ENCODE measurements around the gene ARHGAP10. TPM values are rescaled to one million over a fixed set of nuclear protein-coding genes. Genes with fewer than 3 reads are reported as not detected.

Gene ARHGAP10
- total RNA-seq, 2 donors from 2014 or later, result 14.6 to 23.3 TPM

DNA sequence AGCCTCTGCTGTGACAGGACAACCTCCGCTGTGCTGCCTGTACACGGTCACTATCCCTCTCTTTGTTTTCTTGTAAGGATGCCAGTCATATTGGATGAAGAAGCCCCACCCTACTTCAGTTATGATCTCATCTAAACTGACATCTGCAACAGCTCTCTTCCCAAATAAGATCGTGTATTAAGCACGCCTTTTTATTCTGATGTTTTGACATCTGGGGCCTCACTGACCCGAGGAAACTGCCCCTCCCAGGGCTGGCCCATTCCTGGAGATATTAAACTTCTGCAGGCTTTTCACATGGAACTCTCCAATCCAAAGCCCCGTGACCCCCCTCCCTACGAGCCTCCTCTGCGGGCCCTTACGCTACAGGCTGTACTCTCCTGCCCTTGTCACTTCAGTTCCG lies 232.0 kb downstream of the ARHGAP10 start:
- Mint-ChIP-seq H3K36me3 (ENCODE audit: low read depth) (peaks cover 13% of the 10 kb centered on the region), H3K4me1 (peaks cover 3% of the 10 kb centered on the region), H3K27ac (no peak overlapping the region), H3K4me3 (no peak overlapping the region), H3K27me3 (no peaks in the 10 kb centered on the region)
- no peak for ATAC-seq
- no peak for DNase-seq
- H3K9me3 ChIP-seq (ENCODE audit: control insufficient read depth, low read length, poor library complexity, severe bottlenecking), result no peaks in the 10 kb centered on the region

DNA sequence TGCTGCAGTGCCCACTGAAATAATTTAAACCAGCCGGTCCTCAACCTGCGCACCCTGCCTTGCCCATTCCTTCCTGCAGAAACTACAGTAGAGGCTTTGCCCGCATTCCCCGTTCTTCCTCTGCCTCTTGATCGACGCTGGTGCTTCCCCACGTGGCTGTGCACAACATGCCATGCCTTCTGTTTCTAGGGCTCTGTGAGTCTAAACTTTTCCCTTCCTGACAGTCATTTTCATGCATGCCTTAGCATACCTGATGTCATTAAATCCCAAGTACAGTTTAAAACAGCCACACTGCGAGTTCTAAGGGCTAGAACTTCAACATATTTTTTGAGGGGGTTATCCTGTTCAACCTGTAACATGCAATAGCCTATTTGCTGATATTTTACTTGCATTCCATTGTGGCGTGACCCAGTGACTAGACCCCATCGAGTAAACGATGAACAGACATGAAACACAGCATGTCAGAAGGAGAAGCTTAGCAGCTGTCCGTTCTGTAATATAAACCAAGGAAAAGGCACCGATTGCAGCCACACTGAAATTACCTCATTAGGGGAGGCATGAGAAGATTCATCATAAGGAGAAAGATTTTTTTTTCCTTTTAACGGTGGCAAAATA lies 232.5 kb downstream of the ARHGAP10 start:
- no peak overlapping the region for H3K27ac Mint-ChIP-seq
- H3K9me3 ChIP-seq (ENCODE audit: control insufficient read depth, low read length, poor library complexity, severe bottlenecking), result no peaks in the 10 kb centered on the region
- H3K4me3 Mint-ChIP-seq, result no peak overlapping the region
- peaks cover 3% of the 10 kb centered on the region for H3K4me1 Mint-ChIP-seq
- H3K36me3 Mint-ChIP-seq (ENCODE audit: low read depth), result peaks cover 13% of the 10 kb centered on the region
- H3K27me3 Mint-ChIP-seq, result no peaks in the 10 kb centered on the region
- ATAC-seq, result no peak
- DNase-seq, result no peak

DNA sequence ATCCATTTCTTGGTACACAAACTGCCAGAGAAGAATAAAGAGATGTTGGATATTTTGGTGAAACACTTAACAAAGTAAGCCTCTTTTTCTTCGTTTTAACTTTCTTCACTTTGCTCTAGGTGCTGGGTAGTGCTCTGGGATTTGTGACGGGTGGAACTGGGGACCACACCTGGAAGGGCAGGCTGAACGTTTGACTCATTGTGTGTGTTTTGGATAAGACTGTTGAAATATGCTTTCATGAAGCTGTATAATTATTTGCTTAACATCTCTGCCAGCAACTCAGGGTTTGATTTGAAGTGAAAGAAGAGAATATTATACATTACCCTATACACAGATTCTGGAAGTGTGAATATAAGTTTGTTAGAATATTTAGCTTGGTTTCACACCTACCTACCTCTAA lies 233.2 kb downstream of the ARHGAP10 start:
- ATAC-seq, result no peak
- no peaks in the 10 kb centered on the region for H3K9me3 ChIP-seq (ENCODE audit: control insufficient read depth, low read length, poor library complexity, severe bottlenecking)
- peak overlapping the region; percentile 39 for H3K27ac Mint-ChIP-seq
- H3K27me3 Mint-ChIP-seq, result no peaks in the 10 kb centered on the region
- H3K4me1 Mint-ChIP-seq, result peaks cover 3% of the 10 kb centered on the region
- DNase-seq, result no peak
- peaks cover 14% of the 10 kb centered on the region for H3K36me3 Mint-ChIP-seq (ENCODE audit: low read depth)
- H3K4me3 Mint-ChIP-seq, result no peak overlapping the region

DNA sequence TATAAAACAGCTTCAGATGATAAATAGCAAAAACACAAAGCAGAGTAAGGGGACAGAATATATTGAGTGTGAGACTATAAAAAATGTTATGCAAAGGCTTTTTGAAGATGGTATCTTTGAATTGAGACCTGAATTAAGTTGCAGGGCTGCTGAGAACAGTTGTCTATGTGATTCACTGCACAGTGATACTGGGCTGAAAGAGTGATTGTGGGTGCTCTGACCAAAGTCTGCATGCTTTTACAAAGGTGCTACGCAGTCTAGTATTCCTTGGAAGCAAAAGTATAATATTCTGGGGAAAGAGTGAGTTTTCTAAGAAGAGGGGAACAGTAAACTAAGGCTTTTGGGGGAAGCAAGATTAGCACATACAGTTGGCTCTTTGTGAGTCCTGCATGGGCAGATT lies 234.0 kb downstream of the ARHGAP10 start:
- no peaks in the 10 kb centered on the region for H3K9me3 ChIP-seq (ENCODE audit: control insufficient read depth, low read length, poor library complexity, severe bottlenecking)
- ATAC-seq, result no peak
- no peak overlapping the region for H3K4me3 Mint-ChIP-seq
- peaks cover 5% of the 10 kb centered on the region for H3K4me1 Mint-ChIP-seq
- no peaks in the 10 kb centered on the region for H3K27me3 Mint-ChIP-seq
- no peak for DNase-seq
- peaks cover 16% of the 10 kb centered on the region for H3K36me3 Mint-ChIP-seq (ENCODE audit: low read depth)
- peak overlapping the region; percentile 39 for H3K27ac Mint-ChIP-seq

DNA sequence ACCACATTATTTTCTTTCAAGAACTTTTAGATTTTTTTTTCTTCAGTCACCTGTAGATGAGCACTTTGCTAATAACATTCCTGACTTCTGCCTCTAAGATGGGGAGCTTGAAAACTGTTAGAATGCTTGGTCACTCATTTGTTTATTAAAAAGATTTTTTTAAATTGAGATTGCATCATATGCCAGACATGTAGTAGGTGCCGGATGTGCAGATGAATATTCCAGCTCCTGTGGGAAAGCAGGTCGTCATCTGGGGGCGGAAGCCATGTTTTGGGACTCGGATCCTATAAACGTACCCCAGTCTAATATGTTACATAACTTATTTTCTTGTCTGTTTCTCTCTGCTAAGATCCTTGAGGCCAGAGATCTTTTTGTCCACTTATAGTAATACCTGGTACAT lies 236.8 kb downstream of the ARHGAP10 start:
- H3K9me3 ChIP-seq (ENCODE audit: control insufficient read depth, low read length, poor library complexity, severe bottlenecking), result no peaks in the 10 kb centered on the region
- ATAC-seq (no peak), DNase-seq (no peak)
- Mint-ChIP-seq H3K4me1 (peaks cover 2% of the 10 kb centered on the region), H3K4me3 (no peak overlapping the region), H3K27ac (no peak overlapping the region), H3K27me3 (no peaks in the 10 kb centered on the region), H3K36me3 (ENCODE audit: low read depth) (peaks cover 13% of the 10 kb centered on the region)

DNA sequence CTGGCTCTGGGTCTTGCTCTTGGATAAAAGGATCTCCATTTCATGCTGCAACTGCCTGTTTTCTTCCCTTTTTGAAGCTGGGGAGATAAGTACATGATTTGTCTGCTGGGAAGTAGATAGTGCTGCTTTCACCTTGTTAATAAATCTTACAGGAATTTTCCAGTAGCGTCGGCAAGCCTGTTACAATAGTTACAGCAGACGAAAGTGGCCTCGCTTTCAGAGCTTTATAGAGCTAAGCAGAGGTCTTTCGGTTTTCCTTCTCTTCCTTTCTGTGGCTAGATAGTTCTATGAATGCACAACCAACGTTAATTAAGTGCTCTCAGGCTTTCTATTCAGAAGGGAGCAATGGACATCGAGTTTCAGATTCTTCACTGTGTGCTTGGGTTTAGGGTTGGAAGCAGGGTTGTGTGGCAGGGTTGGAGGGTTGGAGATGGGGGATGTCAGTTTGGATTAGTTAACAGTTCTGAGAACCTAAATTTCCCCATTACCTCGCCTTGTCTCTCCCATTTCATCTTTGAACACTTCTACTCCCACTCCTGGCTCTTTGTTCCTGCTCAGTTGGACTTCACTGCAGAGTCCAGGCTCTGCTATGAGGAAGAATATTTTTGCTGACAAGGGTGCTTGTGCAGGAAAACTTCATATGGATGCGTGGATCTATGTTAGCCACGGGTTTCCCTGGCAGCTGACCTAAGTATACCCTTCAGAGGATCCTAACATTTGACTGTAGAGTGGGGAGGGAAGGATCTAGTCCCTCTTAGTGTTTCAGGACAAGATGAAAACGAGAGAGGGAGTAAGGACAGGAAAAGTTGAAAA lies 237.9 kb downstream of the ARHGAP10 start:
- Mint-ChIP-seq H3K27ac (no peak overlapping the region), H3K4me1 (peaks cover 2% of the 10 kb centered on the region), H3K4me3 (no peak overlapping the region), H3K27me3 (no peaks in the 10 kb centered on the region), H3K36me3 (ENCODE audit: low read depth) (peaks cover 12% of the 10 kb centered on the region)
- no peak for ATAC-seq
- H3K9me3 ChIP-seq (ENCODE audit: control insufficient read depth, low read length, poor library complexity, severe bottlenecking), result no peaks in the 10 kb centered on the region
- DNase-seq, result no peak

DNA sequence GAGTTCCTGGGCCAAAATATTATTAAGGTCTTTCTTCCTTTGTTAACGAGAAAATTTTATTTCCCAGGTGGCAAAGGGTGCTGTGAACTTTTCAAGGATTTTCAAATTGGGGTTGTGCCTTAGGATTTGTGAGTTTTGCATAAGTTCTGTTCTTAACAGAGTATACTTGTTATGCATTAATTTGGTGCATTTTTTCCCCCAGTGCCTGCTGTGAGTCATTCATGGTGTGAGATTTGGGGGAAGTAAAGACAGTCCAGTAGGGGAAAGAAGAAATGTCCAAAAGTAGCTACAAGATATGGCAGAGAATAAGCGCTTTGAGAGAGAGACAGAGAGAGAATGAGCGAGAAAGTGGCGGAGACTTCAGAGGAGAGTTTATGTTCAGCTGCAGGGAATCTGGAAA lies 239.2 kb downstream of the ARHGAP10 start:
- Mint-ChIP-seq H3K4me1 (peaks cover 2% of the 10 kb centered on the region), H3K4me3 (no peak overlapping the region), H3K27me3 (no peaks in the 10 kb centered on the region), H3K36me3 (ENCODE audit: low read depth) (peaks cover 9% of the 10 kb centered on the region), H3K27ac (no peak overlapping the region)
- DNase-seq, result no peak
- no peaks in the 10 kb centered on the region for H3K9me3 ChIP-seq (ENCODE audit: control insufficient read depth, low read length, poor library complexity, severe bottlenecking)
- no peak for ATAC-seq

DNA sequence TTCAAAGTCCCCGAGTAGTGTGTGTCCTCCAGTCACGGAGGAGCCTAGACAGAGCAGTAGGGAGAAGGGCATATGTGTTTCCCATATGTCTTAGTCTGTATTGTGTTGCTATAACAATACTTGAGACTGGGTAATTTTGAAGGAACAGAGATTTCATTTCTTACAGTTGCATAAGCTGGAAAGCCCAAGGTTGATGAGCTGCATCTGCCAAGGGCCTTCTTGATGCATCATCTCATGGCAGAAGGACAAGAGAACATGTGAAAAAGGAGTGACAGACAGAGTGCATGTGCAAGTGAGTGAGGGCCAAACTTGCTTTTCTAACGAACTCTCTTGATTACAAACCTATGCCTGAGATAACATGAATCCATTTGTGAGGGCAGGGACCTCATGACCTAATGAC lies 243.4 kb downstream of the ARHGAP10 start:
- Mint-ChIP-seq H3K4me3 (no peak overlapping the region), H3K27ac (no peak overlapping the region), H3K4me1 (peaks cover 15% of the 10 kb centered on the region), H3K27me3 (no peaks in the 10 kb centered on the region), H3K36me3 (ENCODE audit: low read depth) (peaks cover 2% of the 10 kb centered on the region)
- H3K9me3 ChIP-seq (ENCODE audit: control insufficient read depth, low read length, poor library complexity, severe bottlenecking), result no peaks in the 10 kb centered on the region
- no peak for ATAC-seq
- no peak for DNase-seq

DNA sequence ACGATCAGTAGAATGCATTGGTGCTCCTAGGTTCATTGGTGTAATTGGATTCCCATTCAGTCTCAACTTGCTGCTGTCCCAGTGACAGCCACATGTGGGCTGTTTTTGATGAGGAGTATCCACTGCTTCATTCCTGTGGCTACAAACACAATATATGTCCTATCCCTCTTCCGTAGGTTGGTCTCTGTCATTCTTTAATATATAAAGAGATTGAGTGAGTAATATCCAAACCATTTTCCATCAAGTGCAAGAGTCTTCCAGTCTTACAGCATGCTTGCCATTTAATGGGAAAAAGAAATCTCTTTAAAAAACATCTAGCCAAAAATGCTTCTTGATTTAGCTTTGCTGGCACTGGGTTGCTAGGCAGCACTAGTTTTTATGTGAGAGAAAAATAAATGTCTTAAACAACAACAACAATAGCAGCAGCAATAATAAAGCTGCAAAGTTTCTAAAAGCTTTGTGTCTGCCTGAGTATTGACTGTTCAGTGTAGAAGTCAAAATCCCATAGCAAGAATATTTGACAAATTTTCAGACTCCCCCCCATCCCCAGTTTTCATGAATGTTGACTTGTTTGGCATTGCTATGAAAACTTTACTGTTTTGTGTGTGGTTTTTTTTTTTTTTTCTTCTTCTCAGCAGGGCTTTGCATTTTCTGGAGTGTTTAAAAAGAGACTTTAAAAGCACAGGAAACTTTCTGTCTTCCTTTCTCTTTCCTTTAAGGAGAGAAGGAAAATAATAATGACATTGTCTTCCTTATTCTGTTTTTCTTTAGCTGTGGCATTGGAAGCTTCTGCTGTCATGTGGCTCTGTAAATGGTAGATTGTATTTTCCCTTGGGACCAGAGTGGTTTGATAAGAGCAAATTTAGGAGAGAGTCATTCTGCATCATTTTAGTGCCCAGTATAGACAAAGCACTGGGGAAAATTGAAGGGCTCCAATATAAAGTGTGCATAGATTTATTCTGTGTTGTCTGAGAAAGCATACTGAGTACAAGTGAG lies 244.3 kb downstream of the ARHGAP10 start:
- H3K27me3 Mint-ChIP-seq, result no peaks in the 10 kb centered on the region
- DNase-seq, result no peak
- H3K36me3 Mint-ChIP-seq (ENCODE audit: low read depth), result peaks cover under 1% of the 10 kb centered on the region
- no peaks in the 10 kb centered on the region for H3K9me3 ChIP-seq (ENCODE audit: control insufficient read depth, low read length, poor library complexity, severe bottlenecking)
- H3K27ac Mint-ChIP-seq, result peak overlapping the region; percentile 16
- H3K4me3 Mint-ChIP-seq, result no peak overlapping the region
- H3K4me1 Mint-ChIP-seq, result peaks cover 23% of the 10 kb centered on the region
- no peak for ATAC-seq

DNA sequence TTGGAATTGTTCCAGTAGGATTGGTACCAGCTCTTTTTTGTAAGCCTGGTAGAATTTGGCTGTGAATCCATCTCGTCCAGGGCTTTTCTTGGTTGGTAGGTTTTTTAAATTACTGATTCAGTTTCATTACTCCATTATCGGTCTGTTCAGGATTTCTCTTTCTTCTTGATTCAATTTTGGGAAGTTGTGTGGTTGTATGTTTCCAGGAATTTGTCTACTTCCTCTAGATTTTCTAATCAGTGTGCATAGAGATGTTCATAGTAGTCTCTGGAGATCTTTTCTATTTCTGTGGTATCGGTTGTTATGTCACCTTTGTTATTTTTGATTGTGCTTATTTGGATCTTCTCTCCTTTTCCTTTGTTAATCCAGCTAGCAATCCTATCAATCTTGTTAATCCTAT lies 248.7 kb downstream of the ARHGAP10 start:
- Mint-ChIP-seq H3K27ac (no peak overlapping the region), H3K4me3 (no peak overlapping the region)
- no peak for DNase-seq

DNA sequence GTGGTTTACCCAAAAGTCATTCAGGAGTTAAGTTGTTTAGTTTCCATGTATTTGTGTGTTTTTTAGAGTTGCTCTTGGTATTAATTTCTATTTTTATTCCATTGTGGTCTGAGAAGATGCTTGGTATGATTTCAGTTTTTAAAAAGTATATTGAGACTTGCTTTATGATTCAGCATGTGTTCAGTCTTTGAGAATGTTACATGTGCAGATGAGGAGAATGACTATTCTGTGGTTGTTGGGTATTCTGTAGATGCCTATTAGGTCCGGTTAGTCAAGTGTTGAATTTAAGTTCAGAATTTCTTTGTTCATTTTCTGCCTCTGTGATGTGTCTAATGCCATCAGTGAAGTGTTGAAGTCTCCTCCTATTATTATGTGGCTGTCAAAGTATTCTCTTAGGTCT lies 249.4 kb downstream of the ARHGAP10 start:
- DNase-seq (no peak), ATAC-seq (no peak)
- no peaks in the 10 kb centered on the region for H3K27me3 Mint-ChIP-seq
- no peak overlapping the region for H3K4me3 Mint-ChIP-seq
- H3K27ac Mint-ChIP-seq, result no peak overlapping the region
- peaks cover 33% of the 10 kb centered on the region for H3K4me1 Mint-ChIP-seq
- no peaks in the 10 kb centered on the region for H3K9me3 ChIP-seq (ENCODE audit: control insufficient read depth, low read length, poor library complexity, severe bottlenecking)
- no peaks in the 10 kb centered on the region for H3K36me3 Mint-ChIP-seq (ENCODE audit: low read depth)

More for the DNA sequence above, 248.7 kb downstream of the ARHGAP10 start:
- no peaks in the 10 kb centered on the region for H3K9me3 ChIP-seq (ENCODE audit: control insufficient read depth, low read length, poor library complexity, severe bottlenecking)
- H3K36me3 Mint-ChIP-seq (ENCODE audit: low read depth), result no peaks in the 10 kb centered on the region
- no peak for ATAC-seq
- H3K4me1 Mint-ChIP-seq, result peaks cover 33% of the 10 kb centered on the region
- no peaks in the 10 kb centered on the region for H3K27me3 Mint-ChIP-seq

DNA sequence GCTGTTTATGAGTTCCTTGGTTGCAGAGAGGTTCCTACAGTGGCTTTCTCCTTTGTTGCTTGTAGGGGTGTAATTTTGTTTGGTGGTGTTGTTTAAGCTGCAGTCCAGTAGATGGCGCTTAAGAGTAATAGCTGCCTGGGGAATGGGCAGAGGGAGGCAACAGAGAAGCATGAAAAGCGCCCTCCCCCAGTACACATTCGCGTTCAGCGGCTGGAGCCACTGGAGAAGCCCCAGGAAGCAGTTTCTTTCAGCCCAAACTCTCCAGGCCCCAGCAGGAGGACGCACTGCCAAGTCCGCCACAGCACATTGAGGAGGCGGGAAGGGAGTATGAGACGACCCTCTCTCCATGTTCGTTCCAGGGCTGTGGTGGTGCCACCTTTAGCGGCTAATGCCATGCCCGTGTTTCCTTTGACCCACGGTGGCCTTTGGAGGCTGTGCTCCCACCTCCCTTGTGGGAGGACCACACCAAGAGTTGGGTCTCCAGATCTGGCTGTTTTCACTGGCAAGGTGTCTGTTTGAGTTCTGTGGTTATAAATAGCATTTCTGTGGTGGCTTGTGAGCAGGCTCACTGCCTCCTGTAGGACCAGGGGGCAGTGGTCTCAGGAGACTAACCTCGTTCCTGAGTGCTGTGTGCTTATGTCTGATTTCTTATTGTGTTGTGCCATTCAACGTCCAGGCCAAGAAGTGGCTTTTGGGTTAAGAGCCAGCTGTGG lies 252.3 kb downstream of the ARHGAP10 start:
- Mint-ChIP-seq H3K27ac (no peak overlapping the region), H3K27me3 (no peaks in the 10 kb centered on the region), H3K4me1 (peaks cover 28% of the 10 kb centered on the region), H3K36me3 (ENCODE audit: low read depth) (no peaks in the 10 kb centered on the region), H3K4me3 (no peak overlapping the region)
- peak; percentile 62 for ATAC-seq
- no peaks in the 10 kb centered on the region for H3K9me3 ChIP-seq (ENCODE audit: control insufficient read depth, low read length, poor library complexity, severe bottlenecking)
- no peak for DNase-seq

DNA sequence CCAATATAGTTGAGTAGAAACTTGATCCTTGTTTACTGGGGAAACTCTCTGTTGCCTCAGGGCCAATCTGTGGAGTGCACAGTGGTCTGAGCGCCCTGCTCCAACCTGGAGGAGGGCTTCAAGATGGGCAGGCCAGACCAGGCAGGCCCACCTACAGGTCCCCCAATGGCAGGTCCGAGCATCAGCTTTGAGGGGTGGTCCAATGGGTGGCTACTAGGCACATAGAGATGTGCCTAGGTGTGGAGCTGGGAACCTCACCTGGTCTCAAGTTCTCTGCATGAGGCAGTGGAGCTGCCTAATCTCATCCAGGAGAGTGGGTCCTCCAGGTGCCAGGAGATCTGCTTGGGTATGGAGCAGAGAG lies 252.9 kb downstream of the ARHGAP10 start:
- ATAC-seq (no peak), DNase-seq (no peak)
- H3K27me3 Mint-ChIP-seq, result no peaks in the 10 kb centered on the region
- peaks cover 23% of the 10 kb centered on the region for H3K4me1 Mint-ChIP-seq
- no peaks in the 10 kb centered on the region for H3K9me3 ChIP-seq (ENCODE audit: control insufficient read depth, low read length, poor library complexity, severe bottlenecking)
- no peak overlapping the region for H3K27ac Mint-ChIP-seq
- H3K4me3 Mint-ChIP-seq, result no peak overlapping the region
- H3K36me3 Mint-ChIP-seq (ENCODE audit: low read depth), result no peaks in the 10 kb centered on the region
